DOHH2 (cell line): Measurements from ENCODE around the gene RTRAF.

ENCODE experiments used
- CTCF ChIP-seq: fragments of 200-600 bp; sonication (generic); IDR thresholded peaks from one replicate; pipeline ENCODE4 v1.5.1; 2014; ENCODE audit warnings: antibody characterized with exemption, mild to moderate bottlenecking, low read depth, low read length; ENCODE audit not compliant: poor library complexity, severe bottlenecking
- EZH2phosphoT487 ChIP-seq: fragments of 200-600 bp; sonication (generic); IDR thresholded peaks from 2 replicates; pipeline ENCODE4 v1.6.1; 2017; ENCODE audit warnings: borderline replicate concordance, mild to moderate bottlenecking, antibody characterized with exemption, low read length, moderate library complexity, mixed read lengths

GRCh38 chr14:52011523-52011922 lies 22.2 kb downstream of the RTRAF start:
- TF ChIP-seq EZH2phosphoT487 (no peak), CTCF (no peak)
